K562 (cell line): Measurements from ENCODE around the gene PLEKHA8. TPM values are rescaled to one million over a fixed set of nuclear protein-coding genes. Genes with fewer than 3 reads are reported as not detected.

Experiments
- ESRRA ChIP-seq: fragments of 450-650 bp; IDR thresholded peaks from 2 replicates; pipeline ENCODE4 v1.6.1; 2014; ENCODE audit warnings: low read depth, mild to moderate bottlenecking, moderate library complexity, borderline replicate concordance
- ESRRB ChIP-seq: fragments of 250-450 bp; sonication (Bioruptor Pico); IDR thresholded peaks from 2 replicates; pipeline ENCODE4 v1.5.0; 2020; ENCODE audit warnings: mild to moderate bottlenecking, moderate library complexity, borderline replicate concordance
- HDAC8 ChIP-seq: fragments of 450-650 bp; IDR thresholded peaks from 2 replicates; pipeline ENCODE4 v1.6.1; 2016; ENCODE audit warnings: mild to moderate bottlenecking, missing genetic modification characterization, moderate library complexity, missing compliant biosample characterization
- IRF1 ChIP-seq: sonication (generic); formaldehyde crosslinking; IDR thresholded peaks from 2 replicates; pipeline ENCODE4 v1.8.0; 2022; ENCODE audit warnings: missing genetic modification reagents, mild to moderate bottlenecking, borderline replicate concordance
- MAFK ChIP-seq: IDR thresholded peaks from 2 replicates; pipeline ENCODE4 v1.6.1; 2011; ENCODE audit warnings: low read length, improper control_type of control experiment
- NUFIP1 ChIP-seq: fragments of 450-650 bp; IDR thresholded peaks from 2 replicates; pipeline ENCODE4 v1.6.1; 2018; ENCODE audit not compliant: partially characterized antibody
- PTBP1 ChIP-seq: fragments of 200-400 bp; formaldehyde crosslinking; IDR thresholded peaks from 2 replicates; pipeline ENCODE4 v1.6.1; 2017; ENCODE audit warnings: low read depth, low read length
- RBM22 ChIP-seq: fragments of 200-400 bp; formaldehyde crosslinking; IDR thresholded peaks from 2 replicates; pipeline ENCODE4 v1.6.1; 2018; ENCODE audit warnings: low read length, low read depth; ENCODE audit not compliant: poor library complexity, severe bottlenecking
- THRA ChIP-seq: fragments of 450-650 bp; IDR thresholded peaks from 2 replicates; pipeline ENCODE4 v1.6.1; 2017; ENCODE audit warnings: mild to moderate bottlenecking, moderate library complexity
- ZBTB11 ChIP-seq, 3 experiments: fragments of 200-800 bp in 1 of 3; fragments of 250-450 bp in 1 of 3; fragments of 450-650 bp in 1 of 3; sonication (Bioruptor Pico) in 1 of 3; sonication (Bioruptor generic) in 1 of 3; formaldehyde crosslinking in 1 of 3; IDR thresholded peaks; 2 replicates each; pipeline versions ENCODE4 v1.6.1 to v1.8.0; 2016 to 2022; ENCODE audit warnings: mild to moderate bottlenecking in 2 of 3, missing genetic modification characterization in 2 of 3, missing compliant biosample characterization in 1 of 3, moderate library complexity in 1 of 3
- ZBTB12 ChIP-seq: fragments of 250-450 bp; sonication (Bioruptor Pico); IDR thresholded peaks from 2 replicates; pipeline ENCODE4 v1.4.0; 2020
- ZBTB2 ChIP-seq: fragments of 450-650 bp; IDR thresholded peaks from 2 replicates; pipeline ENCODE4 v1.6.1; 2016; ENCODE audit warnings: antibody characterized with exemption
- ZBTB33 ChIP-seq: sonication (generic); formaldehyde crosslinking; IDR thresholded peaks from 2 replicates; pipeline ENCODE4 v1.8.1; 2023; ENCODE audit warnings: mild to moderate bottlenecking, missing genetic modification reagents
- ZNF12 ChIP-seq: sonication (generic); formaldehyde crosslinking; IDR thresholded peaks from 2 replicates; pipeline ENCODE4 v1.4.0; 2020; ENCODE audit warnings: mild to moderate bottlenecking, missing genetic modification reagents
- ZNF384 ChIP-seq: IDR thresholded peaks from 2 replicates; pipeline ENCODE4 v1.6.1; 2012; ENCODE audit warnings: low read depth, low read length, improper control_type of control experiment
- ZNF551 ChIP-seq: fragments of 250-450 bp; sonication (Bioruptor Pico); IDR thresholded peaks from 2 replicates; pipeline ENCODE4 v1.5.0; 2021; ENCODE audit warnings: mild to moderate bottlenecking, moderate library complexity
- ZNF764 ChIP-seq: fragments of 250-450 bp; sonication (Bioruptor Pico); IDR thresholded peaks from 2 replicates; pipeline ENCODE4 v1.4.0; 2020; ENCODE audit warnings: low read depth, mild to moderate bottlenecking, moderate library complexity
- polyA plus RNA-seq, 8 experiments: library from polyadenylated mRNA; depleted of rRNA in 4 of 8; stranded (reverse) in 5 of 8; unstranded in 3 of 8; fragments of >200 nt; fragmentation: Nextera tagmentation in 2 of 8; fragmentation: Illumina TruSeq in 1 of 8; extraction: Ambion mirVana in 2 of 8; extraction: Trizol in 1 of 8; gene quantifications; 2 replicates each; pipeline versions ENCODE4 v1.2.1 to v1.2.3, GENCODE V29; 2011 to 2014; ENCODE audit warnings: inconsistent platforms in 1 of 8, missing spikeins in 1 of 8
- total RNA-seq, 7 experiments: library from RNA; depleted of rRNA in 6 of 7; stranded (reverse); fragments of >200 nt in 6 of 7; fragmentation: Illumina TruSeq in 2 of 7; extraction: Trizol in 2 of 7; gene quantifications; 2 replicates each; pipeline versions ENCODE4 v1.2.1 to v1.2.3, GENCODE V29; 2011 to 2021; ENCODE audit warnings: low replicate concordance in 1 of 7

The PLEKHA8 gene
- total and polyA plus RNA-seq, 9 of the 15 experiments (the other 6 are each of a cell fraction or from before 2014, with no cell fraction given) = 3.2 to 16.3 (median 11.8) TPM

GRCh38 chr7:30134611-30135300, 106.5 kb downstream of the PLEKHA8 start, which contains the start of gene MTURN (continued):
- TF ChIP-seq RBM22 (no peak), ZNF551 (CRISPR knock-in tag) (no peak), ZNF12 (CRISPR knock-in tag) (no peak), MAFK (no peak), ESRRB (CRISPR knock-in tag) (no peak), HDAC8 (tag) (no peak), THRA (no peak), ZBTB2 (no peak), PTBP1 (no peak), ESRRA (peak; percentile 3; the same call in 1 of the 2 replicates), ZBTB11 (CRISPR knock-in tag; IDR thresholded peaks at IDR 0.05) (peak in 1 of 3 experiments; percentile 43; a peak in 1 of 6 replicates), ZNF764 (CRISPR knock-in tag) (no peak), IRF1 (CRISPR knock-in tag) (no peak), ZBTB33 (CRISPR knock-in tag) (no peak), NUFIP1 (no peak), ZBTB12 (CRISPR knock-in tag) (peak; percentile 94), ZNF384 (no peak)
